Body of pancreas (tissue), 4 donors: ENCODE results near the gene TRIML1. TPM values are rescaled to one million over a fixed set of nuclear protein-coding genes. Genes with fewer than 3 reads are reported as not detected.

Source experiments
- ATAC-seq: fragments of 150-250 bp; one replicate; pipeline ENCODE4 v1.9.1; 2016
- DNase-seq, 4 donors: peaks; one replicate each; pipeline ENCODE4 v3.0.0-alpha.2; 2019
- H3K27ac ChIP-seq, 4 donors: fragments of 200-600 bp; sonication (generic); 1 replicate in 3 of 4; 2 replicates in 1 of 4; pipeline versions ENCODE4 v1.5.1 to v1.6.1; 2016 to 2019; ENCODE audit warnings: mild to moderate bottlenecking in 1 of 4, mixed read lengths in 1 of 4, moderate library complexity in 1 of 4
- H3K27me3 ChIP-seq, 2 donors: fragments of 200-600 bp; sonication (generic); one replicate each; pipeline ENCODE4 v1.6.0; 2016; ENCODE audit warnings: mild to moderate bottlenecking in 1 of 2
- H3K36me3 ChIP-seq, 2 donors: fragments of 200-600 bp; sonication (generic); replicated peaks in 1 of 2; 2 replicates each; pipeline ENCODE4 v1.5.1; 2016; ENCODE audit warnings: low read depth in 2 of 2; ENCODE audit not compliant: insufficient read depth in 1 of 2
- H3K4me1 ChIP-seq: fragments of 200-600 bp; sonication (generic); one replicate; pipeline ENCODE4 v1.6.0; 2016
- H3K4me3 ChIP-seq, 2 donors: fragments of 200-600 bp; sonication (generic); 1 replicate in 1 of 2; 2 replicates in 1 of 2; pipeline ENCODE4 v1.5.1; 2016 to 2019
- H3K9me3 ChIP-seq, 3 donors: fragments of 200-600 bp; sonication (generic); 1 replicate in 2 of 3; 2 replicates in 1 of 3; pipeline ENCODE4 v1.5.1; 2016
- CTCF ChIP-seq, 7 experiments: fragments of 450-650 bp in 4 of 7; fragments of 200-600 bp in 3 of 7; sonication (generic) in 3 of 7; IDR thresholded peaks; one replicate each; pipeline ENCODE4 v1.5.1; 2016 to 2019; ENCODE audit warnings: antibody characterized with exemption in 7 of 7
- POLR2A ChIP-seq, 3 donors: fragments of 450-650 bp; IDR thresholded peaks; one replicate each; pipeline ENCODE4 v1.6.1; 2016; ENCODE audit warnings: antibody characterized with exemption in 3 of 3, mild to moderate bottlenecking in 2 of 3
- WGBS, 2 donors: methylation state at CpG; one replicate each; pipeline ENCODE4 v1.1.5; 2017; 5-methylcytosine and 5-hydroxymethylcytosine counted together
- intact Hi-C: fragments of 100-400 bp; cut with DNase I; formaldehyde crosslinking; loops from one replicate; pipeline ENCODE4 v1.15.1; 2023
- total RNA-seq, 2 donors: library from RNA; depleted of rRNA; stranded (reverse); fragments of >200 nt; gene quantifications; one replicate each; pipeline ENCODE4 v1.1.0, GENCODE V29; 2016

TRIML1 gene
- total RNA-seq, 2 donors from 2014 or later: not detected

GRCh38 chr4:188109157-188109755, 30.0 kb upstream of the TRIML1 start, which contains the start of gene TRIML2:
Gene TRIML2 (minus strand): TSS chr4:188109603. CDS start chr4:188105368, 4,235 bp downstream.
- no peak within 1 kb of the TSS for H3K27ac ChIP-seq
- TF ChIP-seq CTCF (IDR thresholded peaks at IDR 0.05) (no peak), POLR2A (IDR thresholded peaks at IDR 0.05) (no peak)
- DNase-seq (no peak), ATAC-seq (no peak)
- H3K4me1 ChIP-seq: no peaks in the 10 kb centered on the region
- no peak within 1 kb of the TSS for H3K4me3 ChIP-seq
- no peaks in the 10 kb centered on the region for H3K27me3 ChIP-seq
- intact Hi-C loops: no loop called here
- H3K36me3 ChIP-seq: no peaks in the 10 kb centered on the region
- H3K9me3 ChIP-seq: no peaks in the 10 kb centered on the region
- 27 to 30% methylated on average over 11 of the region's 11 CpGs for WGBS, 2 donors

DNA sequence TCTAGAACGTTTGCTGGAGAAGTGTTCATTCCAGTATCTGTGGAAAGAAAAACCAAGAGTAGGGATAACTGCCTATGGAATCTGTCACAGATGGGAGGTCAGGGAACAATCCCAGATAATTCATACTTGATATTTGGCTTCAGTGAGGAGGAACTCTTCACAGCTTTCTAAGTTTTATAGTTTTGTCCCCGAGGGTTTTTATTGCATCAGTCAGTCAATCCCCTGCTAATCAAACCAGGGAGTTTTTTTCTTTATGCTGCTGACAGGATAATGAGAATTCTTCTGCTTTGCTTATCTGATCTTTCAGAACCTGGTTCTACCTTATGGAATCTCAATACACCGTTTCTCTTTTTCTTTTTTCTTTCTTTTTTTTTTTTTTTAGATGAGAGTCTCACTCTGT, 29.2 kb upstream of the TRIML1 start:
- Histone ChIP-seq H3K4me1 (no peaks in the 10 kb centered on the region), H3K27me3 (no peaks in the 10 kb centered on the region), H3K27ac (no peak overlapping the region), H3K4me3 (no peak overlapping the region), H3K36me3 (no peaks in the 10 kb centered on the region), H3K9me3 (no peaks in the 10 kb centered on the region)
- intact Hi-C loops: no loop called here
- no peak for ATAC-seq
- WGBS, 2 donors: 22 to 24% methylated on average over 3 of the region's 3 CpGs
- no peak for DNase-seq
- no peak for TF ChIP-seq CTCF (IDR thresholded peaks at IDR 0.05)
- no peak for TF ChIP-seq POLR2A (IDR thresholded peaks at IDR 0.05)

- 55 to 64% methylated on average over 7 of the region's 7 CpGs for WGBS, 2 donors
- Histone ChIP-seq H3K36me3 (no peaks in the 10 kb centered on the region), H3K27ac (no peak overlapping the region), H3K4me3 (no peak overlapping the region), H3K27me3 (no peaks in the 10 kb centered on the region), H3K9me3 (no peaks in the 10 kb centered on the region), H3K4me1 (no peaks in the 10 kb centered on the region)
- TF ChIP-seq POLR2A (IDR thresholded peaks at IDR 0.05) (no peak), CTCF (IDR thresholded peaks at IDR 0.05) (no peak)
- ATAC-seq (no peak), DNase-seq (no peak)
- intact Hi-C loops: no loop called here
Measured at GRCh38 chr4:188110741-188111471, 28.3 kb upstream of the TRIML1 start.

GRCh38 chr4:188111955-188112354, 27.3 kb upstream of the TRIML1 start:
- Histone ChIP-seq H3K9me3 (no peaks in the 10 kb centered on the region), H3K27me3 (no peaks in the 10 kb centered on the region), H3K27ac (no peak overlapping the region), H3K4me3 (no peak overlapping the region), H3K4me1 (no peaks in the 10 kb centered on the region), H3K36me3 (no peaks in the 10 kb centered on the region)
- no peak for DNase-seq
- 54 to 58% methylated on average over 4 to 6 of the region's 6 CpGs for WGBS, 2 donors
- no peak for ATAC-seq
- TF ChIP-seq CTCF (IDR thresholded peaks at IDR 0.05) (no peak), POLR2A (IDR thresholded peaks at IDR 0.05) (no peak)
- intact Hi-C loops: no loop called here
